Eye (tissue), 1 donor: ENCODE measurements around the gene LCE5A.
A peak's percentile ranks its signal among the peaks of the same experiment; 100 is the strongest.
"Not testable (repeated sequence)": the region's sequence is repeated elsewhere in the genome, so short reads cannot be mapped to it uniquely, and the experiment has no call there.

Experiments used
- DNase-seq: peaks from one replicate; pipeline ENCODE4 v3.0.0-alpha.2; 2015

Gene LCE5A

GRCh38 chr1:152510503-152510902 lies at the start of gene LCE5A:
Gene LCE5A, plus strand, starts transcription at chr1:152510803. Its CDS starts 732 bp downstream, at chr1:152511535.
- no peak for DNase-seq

GRCh38 chr1:152461544-152461943 lies 49.1 kb upstream of the LCE5A start:
- DNase-seq, result peak; percentile 82

GRCh38 chr1:152462636-152463035 lies 48.0 kb upstream of the LCE5A start:
- DNase-seq, result no peak

GRCh38 chr1:152466217-152466616 lies 44.4 kb upstream of the LCE5A start:
- no peak for DNase-seq

GRCh38 chr1:152473887-152474537 lies 36.6 kb upstream of the LCE5A start:
- no peak for DNase-seq

GRCh38 chr1:152479792-152480595 lies 30.6 kb upstream of the LCE5A start:
- no peak for DNase-seq

GRCh38 chr1:152481869-152482664 lies 28.5 kb upstream of the LCE5A start:
- DNase-seq, result no peak

GRCh38 chr1:152486400-152487006 lies 24.1 kb upstream of the LCE5A start:
- DNase-seq, result no peak

- DNase-seq, result no peak
Observed at GRCh38 chr1:152487871-152488270, 22.7 kb upstream of the LCE5A start.

- DNase-seq, result not testable (repeated sequence)
Observed at GRCh38 chr1:152491537-152491936, 19.1 kb upstream of the LCE5A start.

- DNase-seq, result peak; percentile 40
Observed at GRCh38 chr1:152495066-152495675, 15.4 kb upstream of the LCE5A start.

GRCh38 chr1:152497273-152497672 lies 13.3 kb upstream of the LCE5A start:
- no peak for DNase-seq

- DNase-seq, result no peak
Observed at GRCh38 chr1:152501704-152502103, 8.9 kb upstream of the LCE5A start.

- no peak for DNase-seq
Observed at GRCh38 chr1:152502496-152503180, 8.0 kb upstream of the LCE5A start.

- DNase-seq, result no peak
Observed at GRCh38 chr1:152505083-152505482, 5.5 kb upstream of the LCE5A start.

GRCh38 chr1:152506899-152507498 lies 3.6 kb upstream of the LCE5A start:
- no peak for DNase-seq

- DNase-seq, result no peak
Observed at GRCh38 chr1:152511596-152511995, 993 bp downstream of the LCE5A start.

GRCh38 chr1:152513081-152513480 lies 2.5 kb downstream of the LCE5A start:
- DNase-seq, result no peak

- no peak for DNase-seq
Observed at GRCh38 chr1:152514715-152515433, 4.3 kb downstream of the LCE5A start.

GRCh38 chr1:152515434-152515783 lies 4.8 kb downstream of the LCE5A start:
- DNase-seq, result peak; percentile 62

GRCh38 chr1:152516082-152516481 lies 5.5 kb downstream of the LCE5A start:
- DNase-seq, result peak; percentile 12
